Amniotic stem cell (primary cell): ENCODE measurements around the gene SVIL.
"Not testable (repeated sequence)": the region's sequence is repeated elsewhere in the genome, so short reads cannot be mapped to it uniquely, and the experiment has no call there.

Source experiments
- DNase-seq: peaks from one replicate; lab custom pipeline; 2025; lab: John Stamatoyannopoulos, UW

SVIL gene

DNA sequence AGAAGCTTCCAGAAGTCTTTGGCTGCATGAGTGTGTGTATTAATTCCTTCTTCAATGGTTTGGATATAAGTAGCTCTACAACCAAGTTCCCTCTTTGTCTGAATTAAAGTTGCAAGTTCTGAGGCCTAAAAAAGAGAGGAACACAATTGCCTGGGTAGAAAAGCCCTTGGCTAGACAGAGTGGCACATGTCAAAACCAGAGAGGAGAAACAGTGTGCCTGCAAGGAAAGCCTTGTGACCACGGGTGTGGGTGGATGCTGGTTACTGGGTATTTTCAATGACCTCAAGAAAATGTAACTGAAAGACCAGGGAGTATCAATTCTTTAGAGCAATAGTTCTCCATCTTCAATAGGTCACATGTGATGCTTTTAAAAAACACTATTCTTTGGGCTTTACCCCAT, 148.3 kb downstream of the SVIL start:
- no peak for DNase-seq

DNA sequence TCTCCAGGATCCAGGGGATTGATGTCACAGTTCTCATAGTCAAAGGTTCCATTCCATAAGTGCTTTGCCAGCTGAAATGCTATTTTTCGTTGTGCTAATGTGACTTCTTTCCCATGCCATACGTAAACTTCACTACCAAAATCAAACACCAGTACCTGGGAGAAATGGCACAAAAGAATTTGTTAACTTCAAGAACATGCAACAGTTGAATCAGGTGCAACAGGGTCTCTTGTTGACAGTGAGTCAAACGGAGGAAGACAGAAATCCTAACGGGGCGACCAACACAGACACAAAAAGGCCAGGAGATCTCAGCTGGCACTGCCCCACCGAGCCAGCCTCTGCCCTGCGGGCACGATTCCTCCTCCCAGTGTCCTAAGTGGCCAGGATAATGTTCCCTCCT, 150.1 kb downstream of the SVIL start:
- not testable (repeated sequence) for DNase-seq

DNA sequence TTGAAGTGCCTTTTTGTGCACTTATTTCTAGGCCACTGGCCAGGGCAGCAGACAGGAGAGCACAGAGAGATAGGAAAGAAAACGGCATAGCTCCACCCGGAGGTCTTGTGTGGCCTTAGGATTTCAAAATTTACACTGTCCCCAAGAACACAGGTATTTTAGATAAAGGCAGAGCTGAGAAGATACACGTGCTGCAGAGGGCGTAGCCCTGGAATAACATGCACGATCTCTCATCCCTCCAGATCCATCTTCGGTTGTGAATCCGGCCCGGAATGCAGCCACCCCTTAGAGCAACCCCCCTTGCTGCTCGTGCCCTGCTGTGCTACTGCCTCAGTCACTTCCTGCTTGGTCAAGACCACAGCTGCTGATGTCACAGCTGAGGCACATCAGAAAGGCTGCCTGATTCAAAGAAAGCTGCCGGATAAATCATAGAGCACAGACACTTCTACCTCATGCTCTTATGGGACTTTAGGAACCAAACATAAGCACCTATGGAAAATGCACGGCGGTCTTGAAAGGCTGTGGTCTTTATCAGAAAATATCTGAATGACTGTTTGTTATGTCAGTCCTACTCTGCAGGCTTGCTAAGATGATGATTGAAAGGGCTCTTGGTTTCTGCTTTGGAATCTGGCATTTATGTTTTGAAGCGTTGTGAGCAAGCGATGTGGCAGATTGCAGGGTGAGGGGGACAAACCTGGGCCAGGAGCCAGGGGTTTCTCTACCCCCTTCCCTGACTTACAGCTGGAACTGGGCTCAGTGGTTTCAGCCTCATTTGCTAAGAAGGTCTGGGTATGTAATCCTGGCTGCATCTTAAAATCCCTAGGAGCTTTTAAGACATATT, 152.0 kb downstream of the SVIL start:
- peak; percentile 10 for DNase-seq

DNA sequence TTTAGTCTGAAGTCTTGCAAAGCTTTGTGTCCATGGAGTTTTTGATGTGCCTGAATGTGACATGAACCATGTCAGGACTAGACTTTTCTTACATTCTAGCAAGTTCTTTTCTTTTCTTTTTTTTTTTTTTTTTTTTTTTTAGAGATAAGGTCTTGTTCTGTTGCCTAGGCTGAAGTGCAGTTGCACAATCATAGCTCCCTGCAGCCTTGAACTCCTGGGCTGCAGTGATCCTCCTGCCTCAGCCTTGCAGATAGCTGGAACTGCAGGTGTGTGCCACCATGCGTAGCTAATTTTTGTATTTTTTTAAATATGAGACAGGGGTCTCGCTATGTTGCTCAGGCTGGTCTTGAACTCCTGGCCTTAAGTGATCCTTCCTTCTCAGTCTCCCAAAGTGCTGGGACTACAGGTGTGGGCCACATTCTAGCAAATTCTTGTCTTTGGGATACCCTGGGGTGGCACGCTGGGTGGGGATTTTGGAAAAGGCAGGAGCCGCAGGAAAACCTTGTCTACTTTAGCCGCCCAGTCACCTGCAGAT, 152.8 kb downstream of the SVIL start:
- DNase-seq, result no peak

DNA sequence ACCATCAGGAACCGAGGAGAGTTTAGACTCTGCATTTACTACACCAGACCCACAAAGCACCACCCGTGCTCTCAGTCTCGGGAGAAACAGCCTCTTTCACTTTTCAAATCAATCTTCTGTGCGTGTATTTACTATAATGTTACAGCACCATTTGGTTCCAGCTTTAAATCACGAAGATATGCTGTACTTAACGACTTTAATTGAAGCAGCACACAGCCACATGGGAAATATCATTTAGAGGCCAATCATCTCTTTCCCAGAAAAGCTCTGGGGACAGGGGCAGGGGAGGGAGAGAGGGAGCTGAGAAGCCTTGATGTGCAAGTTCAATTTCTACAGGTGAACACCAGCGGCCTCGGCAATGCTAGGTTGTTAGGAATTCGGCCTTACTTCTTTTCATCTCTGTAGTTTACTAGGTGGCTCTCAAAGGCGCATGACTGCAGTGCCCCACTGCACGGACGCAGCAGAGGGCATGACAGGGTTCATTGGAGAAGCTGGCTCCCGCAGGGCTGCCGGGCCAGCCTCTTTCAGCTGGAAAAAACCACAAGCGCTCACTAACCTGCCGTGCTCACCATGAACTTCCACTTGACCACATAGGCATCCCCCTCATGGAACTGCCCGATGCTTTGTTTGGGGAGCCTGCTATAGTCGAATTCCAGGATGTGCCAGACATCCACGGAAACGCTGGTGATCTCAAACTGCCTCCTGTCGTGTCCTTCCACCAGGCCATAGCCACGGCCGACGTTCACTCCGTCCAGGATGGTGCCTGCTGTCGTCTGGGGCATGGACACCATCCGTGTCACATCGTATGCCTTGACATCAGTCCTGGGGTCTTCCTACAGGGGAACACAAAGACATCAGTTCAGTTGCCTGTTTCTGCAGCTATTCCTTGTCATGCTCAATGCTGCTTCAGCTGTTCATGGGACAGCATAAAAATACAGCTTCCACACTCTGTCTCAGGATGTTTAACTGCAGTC, 154.5 kb downstream of the SVIL start:
- no peak for DNase-seq

DNA sequence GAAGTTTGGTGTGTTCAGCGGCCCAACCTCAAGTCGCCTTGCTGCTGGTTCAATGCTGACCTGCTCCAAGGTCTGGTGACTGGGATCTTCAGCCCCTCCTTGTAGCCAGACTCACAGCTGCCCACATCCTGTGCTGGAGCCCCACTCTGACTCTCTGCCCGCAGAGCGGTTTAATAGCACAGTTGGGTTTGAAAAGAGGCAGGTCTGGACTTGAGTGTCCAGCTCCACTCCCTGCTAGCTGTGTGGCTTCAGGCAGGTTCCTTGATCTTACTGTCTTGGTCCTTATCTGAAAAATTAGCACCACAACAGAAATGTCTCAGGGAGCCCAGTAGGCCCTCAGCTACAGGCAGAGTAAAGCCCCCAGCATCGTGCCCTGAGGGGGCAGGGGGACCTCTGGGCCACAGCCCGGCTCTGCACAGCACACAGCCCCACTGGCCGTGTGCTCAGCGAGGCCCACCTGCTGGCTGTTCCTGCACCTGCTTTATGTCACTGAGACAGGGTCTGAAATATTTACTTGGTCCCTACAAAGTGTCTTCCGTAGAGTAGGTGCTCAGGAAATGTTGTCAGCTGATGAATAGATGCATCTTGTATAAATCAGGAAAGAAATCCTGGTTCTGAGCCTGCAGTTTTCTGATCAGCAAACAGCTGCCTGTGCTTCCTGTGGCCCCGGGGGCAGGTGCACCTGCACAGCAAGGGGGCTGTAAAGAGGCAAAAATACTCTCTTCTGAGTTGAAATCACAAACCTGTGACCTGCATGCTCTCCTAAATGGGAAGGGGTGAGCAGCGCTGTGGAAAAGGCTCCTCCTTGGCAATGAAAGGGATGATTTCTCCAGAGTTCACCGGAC, 155.5 kb downstream of the SVIL start:
- no peak for DNase-seq

DNA sequence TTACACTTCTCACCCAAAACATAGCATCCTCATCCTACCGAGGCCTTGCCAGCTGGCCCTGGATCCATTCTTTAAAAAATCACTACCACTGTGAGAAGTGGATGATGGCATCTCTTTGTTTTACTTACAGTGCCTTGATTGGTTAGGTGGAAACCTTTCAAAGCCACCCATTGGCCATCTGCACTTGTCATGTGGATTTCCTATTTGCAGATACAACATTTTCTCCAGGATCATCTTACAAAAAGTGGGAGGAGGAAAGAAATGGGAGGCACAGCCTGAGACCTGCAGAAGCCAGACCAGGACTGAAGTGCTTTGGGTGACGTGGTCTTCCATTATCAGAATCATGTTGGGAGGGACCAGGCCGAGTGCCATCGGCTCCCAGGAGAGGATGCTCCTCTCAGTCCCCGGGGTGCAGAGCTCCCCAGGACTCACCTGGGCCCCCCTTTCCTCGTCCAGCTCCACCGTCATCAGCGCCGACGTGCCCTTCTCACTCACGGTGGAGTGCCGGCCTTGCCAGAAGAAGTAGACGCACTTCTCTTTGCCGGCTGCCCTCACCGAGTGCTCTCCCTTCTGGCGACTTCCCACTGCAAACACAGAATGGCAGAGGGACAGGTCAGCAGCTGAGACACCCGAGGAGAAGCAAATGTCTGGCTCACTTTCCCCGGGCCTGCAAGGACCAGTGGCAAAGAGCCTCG, 161.2 kb downstream of the SVIL start:
- DNase-seq, result no peak

DNA sequence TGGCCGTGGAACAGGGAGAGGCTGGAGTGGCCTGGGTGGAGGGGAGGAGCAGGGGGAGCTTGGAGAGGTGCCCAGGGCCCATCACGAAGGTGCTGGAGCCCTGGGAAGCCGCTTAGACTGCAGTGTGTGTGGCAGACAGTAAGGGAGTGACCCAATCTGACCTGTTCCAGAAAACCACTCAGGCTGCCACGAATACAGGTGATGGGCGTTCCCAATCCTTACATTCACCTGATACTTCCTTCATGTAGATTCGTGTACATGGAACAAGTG, 161.7 kb downstream of the SVIL start:
- DNase-seq, result no peak

DNA sequence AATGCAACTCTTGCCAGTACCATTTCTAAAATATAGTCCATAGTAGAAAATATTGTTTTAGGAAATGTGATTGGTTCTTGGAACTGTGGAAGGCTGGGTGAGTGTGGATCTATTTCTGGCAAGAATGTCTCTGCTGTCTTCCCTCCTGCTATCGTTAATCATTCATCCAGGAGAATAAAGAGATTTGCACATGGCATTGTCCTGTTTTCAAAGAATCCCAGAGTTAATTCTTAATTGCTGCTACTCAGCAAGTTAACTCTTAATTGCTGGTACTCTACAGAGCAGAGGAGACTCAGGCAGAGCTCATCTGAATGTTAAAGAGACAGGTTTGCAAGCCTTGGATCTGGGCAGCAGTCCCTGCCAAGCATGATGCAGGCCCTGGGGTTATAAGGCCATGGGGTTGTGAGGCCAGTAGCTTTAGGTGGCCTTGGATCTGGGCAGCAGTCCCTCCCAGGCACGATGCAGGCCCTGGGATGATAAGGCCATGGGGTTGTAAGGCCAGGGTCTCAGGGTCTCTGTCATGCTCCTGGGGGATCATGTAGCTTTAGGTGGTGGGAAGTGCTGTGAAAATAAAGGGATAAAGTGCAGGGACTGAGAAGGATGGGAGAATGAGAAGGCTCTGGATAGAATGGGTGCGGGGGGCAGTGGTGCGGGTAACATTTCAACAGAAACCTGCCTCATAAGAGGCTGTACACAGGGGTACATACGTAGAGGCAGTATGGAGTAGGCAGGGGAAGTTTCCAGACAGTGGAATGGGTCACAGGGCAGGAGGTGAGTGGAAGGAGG, 162.3 kb downstream of the SVIL start:
- no peak for DNase-seq

DNA sequence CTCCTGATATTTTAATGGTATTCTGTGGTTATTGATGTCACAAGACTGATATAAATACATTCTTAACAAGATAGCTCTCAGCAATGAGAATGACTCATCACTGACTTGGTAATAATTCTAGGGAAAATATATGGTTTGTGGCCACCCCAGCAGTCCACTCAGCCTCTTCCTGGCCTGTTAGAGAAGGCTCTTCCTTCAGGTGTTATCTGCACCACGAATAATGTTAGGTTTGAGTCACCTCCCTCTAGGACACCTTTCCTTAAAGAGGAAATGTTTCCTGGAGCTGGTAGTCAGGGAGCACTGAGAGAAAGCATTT, 163.3 kb downstream of the SVIL start:
- DNase-seq, result peak; percentile 33

DNA sequence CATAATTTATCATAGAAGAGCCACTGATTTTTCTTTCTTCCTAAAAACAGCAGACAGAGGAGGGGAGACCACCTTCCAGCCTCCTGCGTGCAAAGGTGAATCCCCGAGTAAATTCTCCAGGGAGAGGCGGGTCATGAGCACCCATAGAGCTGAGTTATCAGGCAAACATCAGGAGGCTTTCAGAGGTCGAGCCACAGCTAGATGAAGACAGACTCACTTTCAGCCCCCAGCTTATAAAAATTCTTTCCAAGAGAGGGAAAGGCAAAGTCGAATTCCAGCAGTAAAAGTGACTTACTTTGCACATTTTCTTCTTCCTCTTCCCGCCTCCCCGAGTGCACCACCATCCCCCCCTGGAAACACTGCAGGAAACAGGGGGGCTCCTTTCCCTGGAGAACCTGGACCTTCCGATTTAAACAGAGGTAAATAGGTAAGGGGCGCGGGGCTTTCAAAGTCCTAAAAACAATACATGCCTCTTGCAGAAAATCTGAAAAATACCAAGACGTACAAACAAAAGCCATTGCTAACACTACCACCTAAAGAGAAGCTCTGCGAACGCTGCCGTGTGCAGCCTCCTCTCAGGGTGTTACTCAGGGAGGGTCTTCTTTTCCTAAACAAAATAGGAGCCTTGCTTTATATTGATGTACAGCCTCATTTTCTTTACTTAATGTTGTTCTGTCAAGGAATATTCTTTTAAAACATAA, 163.8 kb downstream of the SVIL start:
- DNase-seq, result no peak

DNA sequence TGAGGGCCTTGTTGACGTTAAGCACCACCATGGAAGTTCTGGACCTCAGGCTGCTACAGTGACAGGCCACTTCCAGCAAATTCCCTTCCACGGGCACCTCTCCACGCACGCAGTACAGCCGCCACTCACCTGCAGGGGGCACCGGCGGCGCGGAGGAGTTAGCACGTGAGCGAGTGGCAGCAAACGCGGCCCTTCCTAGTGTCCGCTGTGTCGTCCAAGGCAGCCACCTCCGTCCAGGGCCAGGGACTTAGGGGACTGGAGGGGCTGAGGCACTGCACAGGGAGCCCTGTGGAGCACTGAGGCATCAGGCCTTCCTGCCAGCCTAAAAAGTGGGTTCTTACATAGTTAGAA, 164.4 kb downstream of the SVIL start:
- no peak for DNase-seq

DNA sequence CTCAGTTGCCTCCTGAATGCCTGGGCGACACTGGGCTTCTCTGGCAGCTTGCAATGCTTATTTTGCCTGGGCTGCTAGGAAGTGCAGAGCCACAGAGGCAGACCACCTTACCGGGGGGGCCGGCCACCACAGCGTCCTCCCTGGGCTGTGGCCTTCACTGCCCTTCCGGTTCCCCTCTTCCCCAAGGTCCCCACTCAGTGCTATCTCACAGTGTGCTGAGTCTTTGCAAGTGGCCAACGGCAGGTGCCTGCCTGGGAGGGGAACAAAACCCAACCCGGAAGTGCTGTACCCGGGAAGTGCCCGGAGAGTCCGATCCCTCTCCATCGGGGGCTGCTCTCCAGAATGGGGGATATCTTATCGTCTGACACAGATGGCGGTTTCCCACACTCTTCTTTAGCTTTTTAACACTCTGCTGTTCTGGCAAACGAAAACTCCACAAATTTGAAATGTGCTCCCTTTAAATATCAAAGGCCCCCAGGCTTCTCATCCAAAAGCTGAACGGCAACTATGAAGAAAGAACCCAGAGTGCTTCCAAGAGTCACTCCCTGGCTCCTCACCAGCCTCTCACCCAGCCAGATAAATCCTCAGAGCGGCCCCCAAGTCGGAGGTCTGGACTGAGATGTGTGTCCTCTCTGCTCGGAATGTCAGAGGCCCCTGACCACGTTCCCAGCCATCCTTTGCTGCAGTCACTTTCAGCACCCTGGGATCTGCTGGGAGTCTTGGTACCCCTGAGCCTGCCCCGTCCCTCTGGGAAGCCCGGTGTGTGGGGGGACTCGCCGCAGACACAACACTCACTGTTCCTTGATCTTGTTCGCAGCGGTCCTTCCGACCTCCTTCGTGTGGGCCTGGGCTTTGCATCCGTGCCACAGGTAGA, 165.1 kb downstream of the SVIL start:
- DNase-seq, result no peak

DNA sequence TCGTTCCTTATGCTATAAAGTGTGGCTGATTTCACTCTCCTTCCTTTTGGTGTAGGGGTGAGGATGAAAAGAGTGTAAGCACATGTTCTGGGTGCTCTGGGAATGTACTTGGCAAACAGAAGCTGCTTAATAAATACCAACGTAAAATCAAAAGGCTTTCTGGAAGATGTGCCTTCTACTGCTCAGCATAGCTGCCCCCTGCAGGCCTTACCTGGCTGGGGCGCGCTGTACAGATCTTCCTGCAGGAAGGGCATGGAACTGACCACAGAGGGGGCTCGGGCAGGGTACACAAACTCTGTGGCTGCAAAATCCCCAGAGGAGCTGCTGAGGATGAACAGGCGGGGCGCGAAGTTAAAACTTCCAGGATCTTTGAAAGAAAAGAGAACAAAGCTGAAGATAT, 169.4 kb downstream of the SVIL start:
- DNase-seq, result no peak

DNA sequence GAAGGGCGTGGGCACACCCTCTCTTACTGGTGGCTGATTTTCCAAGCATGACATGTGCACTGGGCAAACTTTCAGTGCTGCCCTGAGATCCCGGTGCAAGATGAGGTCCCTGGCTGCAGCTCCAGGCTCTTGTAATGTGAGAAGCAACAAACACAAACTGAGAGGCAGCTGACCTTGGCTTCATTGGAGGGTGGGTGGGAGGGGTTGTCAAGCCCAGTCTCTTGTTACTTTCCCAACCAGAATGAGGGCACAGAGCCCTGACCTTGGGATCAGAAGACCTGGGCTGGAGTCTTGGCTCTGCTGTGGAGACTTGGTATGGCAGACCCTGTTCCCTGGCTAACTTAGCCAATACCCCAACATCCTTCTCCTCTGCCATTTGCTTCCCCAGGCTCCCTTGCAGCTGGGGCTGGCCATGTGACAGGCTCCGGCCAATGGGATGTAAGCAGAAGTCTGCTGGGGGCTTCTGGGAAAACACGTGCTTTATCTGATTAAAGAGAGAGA, 170.1 kb downstream of the SVIL start:
- DNase-seq, result not testable (repeated sequence)

DNA sequence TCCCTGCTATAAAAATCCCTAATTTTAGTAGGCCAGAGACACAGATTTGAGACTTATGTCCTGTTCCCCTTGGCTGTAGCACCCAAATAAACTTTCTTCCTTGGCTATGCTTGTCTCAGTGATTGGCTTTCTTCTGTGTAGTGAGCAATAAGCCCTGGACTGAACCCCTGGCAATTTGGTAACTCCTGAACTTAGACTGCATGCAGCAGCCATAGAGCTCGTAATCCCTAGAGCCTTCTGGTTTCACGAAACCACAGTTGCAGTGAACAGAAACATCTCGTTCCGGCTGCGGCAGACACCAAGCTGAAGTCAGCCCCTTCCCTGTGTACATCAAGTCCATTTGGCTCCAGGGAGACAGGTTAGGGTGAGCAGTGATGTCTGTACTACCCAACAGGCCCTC, 173.7 kb downstream of the SVIL start:
- no peak for DNase-seq

DNA sequence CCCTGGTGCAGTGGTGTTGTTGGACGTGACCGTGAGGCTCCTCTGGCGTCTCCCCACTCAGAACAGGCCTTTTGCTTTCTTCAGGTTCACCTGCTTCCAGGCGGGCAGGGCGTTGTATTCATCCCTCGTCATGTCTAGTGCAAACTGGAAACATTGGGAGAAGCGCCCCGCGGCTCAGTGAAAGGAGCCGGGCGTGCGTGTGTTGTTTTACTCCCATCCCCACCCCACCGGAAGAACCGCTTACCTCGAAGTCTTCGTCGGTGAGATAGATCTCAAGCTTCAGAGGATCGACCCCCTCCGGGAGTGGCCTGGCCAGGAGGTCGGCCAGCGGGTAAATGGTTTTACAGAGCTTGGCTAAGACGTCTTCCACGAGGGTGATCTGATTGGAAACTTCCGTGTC, 176.6 kb downstream of the SVIL start:
- not testable (repeated sequence) for DNase-seq

DNA sequence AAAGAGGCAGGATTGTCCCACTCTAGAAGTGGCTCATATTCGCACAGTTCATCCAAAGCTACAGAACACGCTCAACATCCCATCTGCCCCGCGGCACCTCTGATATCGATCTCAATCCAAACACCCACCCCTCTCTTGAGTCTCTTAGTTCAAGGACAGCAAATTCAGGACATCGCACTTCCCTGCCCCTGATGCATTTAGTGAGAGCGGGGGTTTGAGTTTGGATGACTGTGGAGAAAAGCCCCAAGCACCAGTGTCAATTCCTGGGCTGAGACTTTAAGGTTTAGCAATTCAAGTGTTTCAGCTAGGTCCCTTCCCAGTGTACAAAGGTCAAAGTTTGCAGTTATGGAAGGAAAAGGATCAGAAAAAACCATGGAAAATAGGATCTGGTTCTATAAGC, 179.7 kb downstream of the SVIL start:
- DNase-seq, result no peak

DNA sequence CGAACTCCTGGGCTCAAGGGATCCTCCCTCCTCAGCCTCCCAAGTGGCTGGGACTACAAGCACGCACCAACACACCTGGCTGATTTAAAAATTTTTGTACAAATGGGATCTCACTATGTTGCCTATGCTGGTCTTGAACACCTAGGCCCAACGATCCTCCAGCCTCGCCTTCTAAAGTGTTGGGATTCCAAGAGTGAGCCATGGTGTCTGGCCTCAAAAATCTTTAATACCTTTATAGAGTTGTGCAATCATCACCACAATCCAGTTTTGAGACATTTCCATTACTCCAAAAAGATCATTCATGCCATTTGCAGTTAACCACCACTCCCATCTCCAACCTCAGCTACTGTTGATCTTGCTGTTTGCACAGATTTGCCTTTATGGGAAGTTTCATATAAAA, 180.5 kb downstream of the SVIL start:
- no peak for DNase-seq
